GM13977 (cell line): ENCODE measurements around the gene IFI35.

Source experiments
- DNase-seq: peaks from one replicate; pipeline ENCODE4 v3.0.0; 2012; ENCODE audit warnings: low spot score
- in situ Hi-C: fragments of 300-500 bp; cut with MboI; formaldehyde crosslinking; loops from one replicate; pipeline ENCODE4 v1.12.0; 2022; ENCODE audit warnings: low sequenced_read_pairs, low pct_unique_long_range_greater_than_20kb, mixed read lengths, inconsistent platforms; ENCODE audit not compliant: unreplicated experiment
- TF ChIP-seq, protein P1 (sequence below): IDR thresholded peaks from 2 replicates; pipeline ENCODE4 v1.5.1; 2012; ENCODE audit warnings: mild to moderate bottlenecking, control low read depth; ENCODE audit not compliant: insufficient read depth; ENCODE audit errors: extremely low read depth, missing control alignments

IFI35 gene

DNA sequence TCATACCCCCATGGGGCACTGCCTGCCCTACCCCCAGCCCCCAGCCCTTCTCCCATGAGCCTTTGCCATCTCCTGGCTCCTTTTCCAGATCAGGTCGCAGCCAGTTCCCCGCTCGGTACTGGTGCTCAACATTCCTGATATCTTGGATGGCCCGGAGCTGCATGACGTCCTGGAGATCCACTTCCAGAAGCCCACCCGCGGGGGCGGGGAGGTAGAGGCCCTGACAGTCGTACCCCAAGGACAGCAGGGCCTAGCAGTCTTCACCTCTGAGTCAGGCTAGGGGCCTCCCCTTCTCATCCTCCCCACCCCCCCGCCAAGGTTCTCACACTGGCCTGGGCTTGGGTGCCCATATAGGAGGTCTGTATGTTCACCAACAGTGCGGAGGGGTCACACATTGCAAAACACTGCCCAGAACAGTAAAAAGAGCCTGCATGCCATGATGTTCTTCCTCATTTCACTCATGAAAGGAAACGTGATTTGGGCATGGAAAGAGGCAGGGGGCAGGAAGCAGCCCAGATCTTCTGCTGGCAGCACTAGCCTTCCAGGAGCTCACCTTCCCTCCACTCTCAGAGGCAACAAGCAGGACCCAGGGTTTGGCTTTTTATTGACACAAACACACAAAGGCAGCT lies 7.5 kb downstream of the IFI35 start:
- in situ Hi-C loops: no loop called here
- DNase-seq: no peak

DNA sequence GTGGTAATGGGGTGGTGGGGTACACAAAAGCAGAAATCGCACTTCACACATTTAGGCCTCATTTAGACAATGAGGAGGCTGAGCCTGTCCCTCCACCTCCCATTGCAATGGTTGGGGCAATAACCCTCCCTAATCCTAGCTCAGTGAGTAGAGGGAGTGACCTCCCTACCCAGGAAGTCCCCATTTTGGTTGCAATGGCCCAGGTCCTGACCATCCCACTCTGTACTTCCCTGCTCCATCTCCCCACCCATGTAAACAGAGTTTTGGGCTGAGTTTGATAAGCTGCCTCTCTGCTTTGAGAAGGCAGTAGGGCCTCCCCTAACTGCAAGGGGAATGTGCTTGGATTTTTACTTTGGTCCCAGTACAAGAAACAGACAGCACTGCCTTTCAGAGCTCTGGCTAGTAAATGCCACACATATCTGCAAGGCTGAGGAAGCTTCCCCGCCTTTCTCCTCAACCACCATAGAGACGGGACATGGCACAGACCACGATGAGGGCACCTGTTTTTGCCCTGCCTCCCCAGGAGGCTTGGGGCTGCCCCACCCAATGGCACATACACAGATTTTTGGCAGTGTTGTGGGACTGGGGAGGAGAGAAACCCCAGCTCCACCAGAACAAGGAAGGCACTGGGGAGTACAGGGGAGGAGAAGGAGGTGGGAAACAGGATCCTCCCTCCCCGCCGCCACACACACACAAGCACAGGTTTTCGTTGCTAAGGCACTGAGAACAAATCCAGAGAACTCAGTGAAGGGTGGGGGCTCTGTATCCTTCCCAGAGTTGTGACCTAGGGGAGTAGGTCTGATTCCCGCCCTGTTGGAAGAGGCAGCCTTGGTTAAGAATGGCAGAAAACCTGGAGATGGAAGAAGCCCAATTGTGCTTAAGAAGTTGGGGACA lies 8.3 kb downstream of the IFI35 start:
- TF ChIP-seq, protein P1, sequence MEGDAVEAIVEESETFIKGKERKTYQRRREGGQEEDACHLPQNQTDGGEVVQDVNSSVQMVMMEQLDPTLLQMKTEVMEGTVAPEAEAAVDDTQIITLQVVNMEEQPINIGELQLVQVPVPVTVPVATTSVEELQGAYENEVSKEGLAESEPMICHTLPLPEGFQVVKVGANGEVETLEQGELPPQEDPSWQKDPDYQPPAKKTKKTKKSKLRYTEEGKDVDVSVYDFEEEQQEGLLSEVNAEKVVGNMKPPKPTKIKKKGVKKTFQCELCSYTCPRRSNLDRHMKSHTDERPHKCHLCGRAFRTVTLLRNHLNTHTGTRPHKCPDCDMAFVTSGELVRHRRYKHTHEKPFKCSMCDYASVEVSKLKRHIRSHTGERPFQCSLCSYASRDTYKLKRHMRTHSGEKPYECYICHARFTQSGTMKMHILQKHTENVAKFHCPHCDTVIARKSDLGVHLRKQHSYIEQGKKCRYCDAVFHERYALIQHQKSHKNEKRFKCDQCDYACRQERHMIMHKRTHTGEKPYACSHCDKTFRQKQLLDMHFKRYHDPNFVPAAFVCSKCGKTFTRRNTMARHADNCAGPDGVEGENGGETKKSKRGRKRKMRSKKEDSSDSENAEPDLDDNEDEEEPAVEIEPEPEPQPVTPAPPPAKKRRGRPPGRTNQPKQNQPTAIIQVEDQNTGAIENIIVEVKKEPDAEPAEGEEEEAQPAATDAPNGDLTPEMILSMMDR: no peak
- in situ Hi-C loops: no loop called here
- DNase-seq: no peak

More for the DNA sequence above, 7.5 kb downstream of the IFI35 start:
- TF ChIP-seq, protein P1: no peak

DNA sequence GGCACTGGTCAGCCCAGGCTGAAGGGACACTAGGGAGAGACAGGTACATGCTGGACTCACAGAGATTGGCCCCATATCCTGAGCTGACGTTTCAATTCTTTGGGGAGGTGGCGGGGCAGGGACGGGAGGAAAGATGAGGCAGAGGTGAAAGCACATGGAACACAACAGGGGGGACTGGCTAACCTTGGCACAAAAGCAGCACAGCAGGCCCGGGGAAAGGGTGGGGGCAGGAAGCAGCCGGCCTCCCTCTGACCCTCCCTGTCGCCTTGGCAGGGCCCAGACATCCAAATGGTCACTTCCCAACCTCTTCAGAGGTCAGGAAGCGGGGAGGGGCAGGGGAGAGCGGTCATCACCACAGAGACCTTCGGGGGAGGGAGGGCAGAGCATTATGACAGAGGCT lies 9.0 kb downstream of the IFI35 start:
- DNase-seq: no peak
- in situ Hi-C loops: no loop called here
- TF ChIP-seq, protein P1: no peak

DNA sequence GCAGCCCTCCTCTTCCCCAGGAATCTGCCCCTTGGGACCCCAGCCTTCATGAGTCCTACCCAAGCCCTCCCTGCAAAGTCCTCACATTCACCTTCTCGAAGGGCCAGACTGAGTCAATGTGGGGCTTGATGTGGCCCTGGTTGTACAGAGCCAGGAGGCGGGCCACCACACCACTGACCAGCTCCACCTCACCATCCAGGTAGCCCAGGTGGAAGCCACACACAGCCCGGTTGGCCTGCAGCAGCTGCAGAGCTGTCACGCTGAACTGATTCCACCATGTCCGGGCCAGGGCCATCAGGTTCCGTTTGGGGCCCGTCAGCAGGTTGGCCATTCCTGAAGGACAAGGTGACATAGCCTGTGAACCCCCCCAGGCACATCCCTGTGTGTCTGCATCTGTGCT lies 9.6 kb downstream of the IFI35 start:
- TF ChIP-seq, protein P1: no peak
- DNase-seq: no peak
- in situ Hi-C loops: no loop called here

DNA sequence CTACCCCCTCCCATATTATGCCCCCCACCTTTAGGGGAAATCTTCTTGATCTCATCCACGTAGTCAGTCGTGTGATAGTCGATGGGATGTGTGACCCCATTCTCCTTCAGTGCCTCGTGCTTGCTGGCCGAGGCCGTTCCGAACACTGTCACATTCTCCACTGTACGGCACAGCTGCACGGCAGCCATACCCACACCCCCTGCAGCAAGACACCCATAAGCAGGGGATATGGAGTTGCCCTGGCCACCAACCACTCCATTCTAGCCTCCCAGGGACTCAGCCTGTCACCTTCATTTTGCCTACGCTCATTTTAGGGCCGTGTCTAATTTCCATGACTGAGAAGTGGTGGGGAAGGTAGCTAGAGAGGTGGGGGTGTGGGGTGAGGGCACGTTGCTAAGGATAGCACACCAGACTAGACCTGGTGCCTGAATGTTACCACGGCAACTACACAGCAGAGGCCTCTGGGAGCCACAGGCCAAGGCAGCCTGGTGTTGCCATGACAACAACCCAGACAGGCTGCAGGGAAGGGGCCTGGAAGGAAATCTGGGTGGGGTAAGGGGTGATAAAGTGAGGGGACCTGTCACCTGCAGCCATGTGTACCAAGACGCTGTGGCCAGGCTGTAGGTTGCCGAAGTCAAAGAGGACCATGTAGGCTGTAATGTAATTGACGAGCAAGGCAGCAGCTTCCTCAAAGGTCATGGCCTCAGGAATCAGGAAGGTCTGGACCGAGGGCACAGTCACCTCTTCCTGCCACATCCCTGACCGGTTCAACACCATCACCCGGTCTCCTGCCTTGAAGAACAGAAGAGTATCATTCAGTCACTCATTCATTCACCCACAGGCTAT lies 11.6 kb downstream of the IFI35 start:
- peak; percentile 2 for DNase-seq
- in situ Hi-C loops: no loop called here
- TF ChIP-seq, protein P1: no peak

DNA sequence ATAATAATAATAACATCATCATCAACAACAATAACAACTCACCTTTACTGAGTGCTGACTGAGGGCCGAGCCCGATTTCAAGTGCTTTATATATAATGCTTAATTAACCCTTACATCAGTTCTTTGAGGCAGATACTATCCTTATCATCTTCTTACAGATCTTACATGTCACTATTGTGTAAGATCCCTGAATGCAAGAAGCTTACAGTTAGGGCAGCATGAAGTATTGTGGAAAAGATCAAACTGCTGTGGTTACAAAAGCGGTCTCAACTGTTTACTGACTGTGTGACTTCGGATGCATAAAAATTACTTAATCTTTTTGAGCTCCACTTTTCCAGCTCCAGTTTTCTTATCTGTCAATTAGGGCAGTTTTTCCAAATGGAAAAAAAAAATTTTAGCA lies 12.3 kb downstream of the IFI35 start:
- TF ChIP-seq, protein P1: no peak
- in situ Hi-C loops: no loop called here
- no peak for DNase-seq
